ENCODE data around the gene RFT1. TPM values are rescaled to one million over a fixed set of nuclear protein-coding genes. Genes with fewer than 3 reads are reported as not detected.

Gene RFT1
- total and polyA plus RNA-seq, 2 of the 13 experiments (the other 11 are each of a cell fraction or from before 2014, with no cell fraction given), result 23.2 to 37.0 TPM

GRCh38 chr3:53045518-53046170 is 84.6 kb downstream of the RFT1 start, which contains the start of gene SFMBT1 (continued):
- TF ChIP-seq THAP8 (CRISPR knock-in tag; IDR thresholded peaks at IDR 0.05; ENCODE audit: borderline replicate concordance) (no peak), MAFG (CRISPR knock-in tag; IDR thresholded peaks at IDR 0.05) (no peak), ZNF296 (CRISPR knock-in tag; conservative IDR thresholded peaks at IDR 0.05) (no peak), RAD21 (CRISPR knock-in tag; IDR thresholded peaks at IDR 0.05) (peak; percentile 22; the same call in 1 of the 2 replicates), ZNF446 (CRISPR knock-in tag; IDR thresholded peaks at IDR 0.05) (0 out of 2 replicates have a peak, but pooled peaks have one; percentile 27), POLR2G (IDR thresholded peaks at IDR 0.05; ENCODE audit: low read depth, low read length) (peak; percentile 75), TRAFD1 (CRISPR knock-in tag; IDR thresholded peaks at IDR 0.05; ENCODE audit: borderline replicate concordance) (no peak), ZNF800 (CRISPR knock-in tag; IDR thresholded peaks at IDR 0.05) (0 out of 2 replicates have a peak, but pooled peaks have one; percentile 32), ZNF546 (CRISPR knock-in tag; conservative IDR thresholded peaks at IDR 0.05) (no peak), HNRNPLL (IDR thresholded peaks at IDR 0.05; ENCODE audit: low read depth, low read length, poor library complexity, severe bottlenecking) (peak; percentile 53), ZNF441 (CRISPR knock-in tag; IDR thresholded peaks at IDR 0.05; ENCODE audit: borderline replicate concordance) (0 out of 2 replicates have a peak, but pooled peaks have one; percentile 43), HES4 (CRISPR knock-in tag; IDR thresholded peaks at IDR 0.05; ENCODE audit: borderline replicate concordance) (peak; percentile 56; the same call in 1 of the 2 replicates), ZNF644 (CRISPR knock-in tag; IDR thresholded peaks at IDR 0.05; ENCODE audit: low read depth) (no peak), ZNF768 (CRISPR knock-in tag; IDR thresholded peaks at IDR 0.05) (peak; percentile 31; the same call in 1 of the 2 replicates), ZNF17 (CRISPR knock-in tag; IDR thresholded peaks at IDR 0.05) (no peak), TMF1 (CRISPR knock-in tag; IDR thresholded peaks at IDR 0.05; ENCODE audit: low read depth) (no peak), IRF1 (CRISPR knock-in tag; IDR thresholded peaks at IDR 0.05; ENCODE audit: low read depth) (no peak), ZSCAN20 (CRISPR knock-in tag; IDR thresholded peaks at IDR 0.05; ENCODE audit: borderline replicate concordance) (peak; percentile 75; the same call in 1 of the 2 replicates), E2F5 (CRISPR knock-in tag; conservative IDR thresholded peaks at IDR 0.05) (peak; percentile 42; the same call in 1 of the 2 replicates), NR1H2 (CRISPR knock-in tag; IDR thresholded peaks at IDR 0.05; ENCODE audit: borderline replicate concordance, low read depth) (no peak)
